Measurements from ENCODE around the gene GBGT1.
"Not testable (repeated sequence)": the region's sequence is repeated elsewhere in the genome, so short reads cannot be mapped to it uniquely, and the experiment has no call there.

Gene GBGT1

GRCh38 chr9:133163504-133164172 lies at the start of gene GBGT1:
TSS of gene GBGT1 (minus strand) at chr9:133163914. CDS start at chr9:133162412, 1,502 bp downstream.
- H4K20me1 ChIP-seq (ENCODE audit: insufficient read depth, low read length), result no peaks in the 10 kb centered on the region
- peak; percentile 75 for ATAC-seq (ENCODE audit: insufficient read depth, low read depth)

GRCh38 chr9:133210609-133211008 lies 46.9 kb upstream of the GBGT1 start:
- ATAC-seq (ENCODE audit: insufficient read depth, low read depth) (no peak), DNase-seq (no peak)
- Histone ChIP-seq H4K20me1 (ENCODE audit: insufficient read depth, low read length) (no peaks in the 10 kb centered on the region), H3K79me2 (ENCODE audit: insufficient read depth, low read length) (no peaks in the 10 kb centered on the region), H3K9me3 (ENCODE audit: insufficient read depth, low read length, severe bottlenecking) (no peaks in the 10 kb centered on the region), H3K27ac (ENCODE audit: low read length) (no peak overlapping the region), H3K4me2 (ENCODE audit: insufficient read depth, low read length) (no peak overlapping the region), H3K27me3 (ENCODE audit: insufficient read depth, low read length, poor library complexity) (no peaks in the 10 kb centered on the region), H3K9ac (ENCODE audit: low read depth, low read length) (no peak overlapping the region), H2AFZ (ENCODE audit: low read depth, low read length) (no peak overlapping the region), H3K36me3 (ENCODE audit: insufficient read depth, low read length) (no peaks in the 10 kb centered on the region), H3K4me1 (ENCODE audit: insufficient read depth, low read length) (no peaks in the 10 kb centered on the region), H3K4me3 (ENCODE audit: low read depth in 1 of 2, low read length in 2 of 2) (no peak overlapping the region)
- TF ChIP-seq EZH2 (IDR thresholded peaks at IDR 0.05; ENCODE audit: borderline replicate concordance, low read depth, low read length, severe bottlenecking) (no peak), CTCF (IDR thresholded peaks at IDR 0.05; ENCODE audit: borderline replicate concordance, extremely low read depth, low read length, poor library complexity, severe bottlenecking) (no peak)

More at GRCh38 chr9:133163504-133164172, at the start of gene GBGT1:
- H3K9me3 ChIP-seq (ENCODE audit: insufficient read depth, low read length, severe bottlenecking), result no peaks in the 10 kb centered on the region
- H3K79me2 ChIP-seq (ENCODE audit: insufficient read depth, low read length), result no peaks in the 10 kb centered on the region
- DNase-seq, result peak; percentile 44
- H3K27me3 ChIP-seq (ENCODE audit: insufficient read depth, low read length, poor library complexity), result no peaks in the 10 kb centered on the region
- H3K4me3 ChIP-seq (ENCODE audit: low read depth in 1 of 2, low read length in 2 of 2), result peak within 1 kb of the TSS in 1 of 2 experiments; percentile 46; a peak in 2 of 4 replicates
- no peak within 1 kb of the TSS for H3K27ac ChIP-seq (ENCODE audit: low read length)
- peaks cover 10% of the 10 kb centered on the region for H3K4me1 ChIP-seq (ENCODE audit: insufficient read depth, low read length)
- peak within 1 kb of the TSS; percentile 49 for H2AFZ ChIP-seq (ENCODE audit: low read depth, low read length)
- TF ChIP-seq CTCF (IDR thresholded peaks at IDR 0.05; ENCODE audit: borderline replicate concordance, extremely low read depth, low read length, poor library complexity, severe bottlenecking) (no peak), EZH2 (IDR thresholded peaks at IDR 0.05; ENCODE audit: borderline replicate concordance, low read depth, low read length, severe bottlenecking) (no peak)
- peak within 1 kb of the TSS; percentile 43; the same call in 1 of the 2 replicates for H3K9ac ChIP-seq (ENCODE audit: low read depth, low read length)
- H3K4me2 ChIP-seq (ENCODE audit: insufficient read depth, low read length), result peak within 1 kb of the TSS; percentile 64
- H3K36me3 ChIP-seq (ENCODE audit: insufficient read depth, low read length), result no peaks in the 10 kb centered on the region

GRCh38 chr9:133210202-133210532 lies 46.5 kb upstream of the GBGT1 start:
- Histone ChIP-seq H3K9me3 (ENCODE audit: insufficient read depth, low read length, severe bottlenecking) (no peaks in the 10 kb centered on the region), H3K27ac (ENCODE audit: low read length) (no peak overlapping the region), H3K79me2 (ENCODE audit: insufficient read depth, low read length) (no peaks in the 10 kb centered on the region), H4K20me1 (ENCODE audit: insufficient read depth, low read length) (no peaks in the 10 kb centered on the region), H3K4me1 (ENCODE audit: insufficient read depth, low read length) (no peaks in the 10 kb centered on the region), H3K4me2 (ENCODE audit: insufficient read depth, low read length) (no peak overlapping the region), H2AFZ (ENCODE audit: low read depth, low read length) (no peak overlapping the region), H3K4me3 (ENCODE audit: low read depth in 1 of 2, low read length in 2 of 2) (no peak overlapping the region), H3K9ac (ENCODE audit: low read depth, low read length) (no peak overlapping the region), H3K36me3 (ENCODE audit: insufficient read depth, low read length) (no peaks in the 10 kb centered on the region), H3K27me3 (ENCODE audit: insufficient read depth, low read length, poor library complexity) (no peaks in the 10 kb centered on the region)
- TF ChIP-seq CTCF (IDR thresholded peaks at IDR 0.05; ENCODE audit: borderline replicate concordance, extremely low read depth, low read length, poor library complexity, severe bottlenecking) (no peak), EZH2 (IDR thresholded peaks at IDR 0.05; ENCODE audit: borderline replicate concordance, low read depth, low read length, severe bottlenecking) (no peak)
- DNase-seq (no peak), ATAC-seq (ENCODE audit: insufficient read depth, low read depth) (no peak)

GRCh38 chr9:133209327-133210201 lies 45.9 kb upstream of the GBGT1 start:
- not testable (repeated sequence) for H2AFZ ChIP-seq (ENCODE audit: low read depth, low read length); H3K27ac ChIP-seq (ENCODE audit: low read length); H3K4me2 ChIP-seq (ENCODE audit: insufficient read depth, low read length); H3K36me3 ChIP-seq (ENCODE audit: insufficient read depth, low read length); DNase-seq; H3K79me2 ChIP-seq (ENCODE audit: insufficient read depth, low read length); ATAC-seq (ENCODE audit: insufficient read depth, low read depth); H3K4me1 ChIP-seq (ENCODE audit: insufficient read depth, low read length); H3K9me3 ChIP-seq (ENCODE audit: insufficient read depth, low read length, severe bottlenecking); H3K4me3 ChIP-seq (ENCODE audit: low read depth in 1 of 2, low read length in 2 of 2); H3K9ac ChIP-seq (ENCODE audit: low read depth, low read length); H4K20me1 ChIP-seq (ENCODE audit: insufficient read depth, low read length); H3K27me3 ChIP-seq (ENCODE audit: insufficient read depth, low read length, poor library complexity)

GRCh38 chr9:133208880-133209300 lies 45.2 kb upstream of the GBGT1 start, which contains the start of gene OBP2B:
TSS of gene OBP2B (minus strand) at chr9:133209250. CDS start at chr9:133209199, 51 bp downstream.
- not testable (repeated sequence) for H3K4me3 ChIP-seq (ENCODE audit: low read depth in 1 of 2, low read length in 2 of 2); H4K20me1 ChIP-seq (ENCODE audit: insufficient read depth, low read length); H3K4me2 ChIP-seq (ENCODE audit: insufficient read depth, low read length); H3K9me3 ChIP-seq (ENCODE audit: insufficient read depth, low read length, severe bottlenecking); H3K79me2 ChIP-seq (ENCODE audit: insufficient read depth, low read length); H3K36me3 ChIP-seq (ENCODE audit: insufficient read depth, low read length); H2AFZ ChIP-seq (ENCODE audit: low read depth, low read length); H3K27ac ChIP-seq (ENCODE audit: low read length); DNase-seq; ATAC-seq (ENCODE audit: insufficient read depth, low read depth); H3K27me3 ChIP-seq (ENCODE audit: insufficient read depth, low read length, poor library complexity); H3K9ac ChIP-seq (ENCODE audit: low read depth, low read length); H3K4me1 ChIP-seq (ENCODE audit: insufficient read depth, low read length)

All from DND-41 (cell line).